ENCODE data around the gene KCNC1. TPM values are rescaled to one million over a fixed set of nuclear protein-coding genes. Genes with fewer than 3 reads are reported as not detected.

Gene KCNC1
- total RNA-seq, 4 donors from 2014 or later = 0.27 to 0.77 TPM; not detected in 2

DNA sequence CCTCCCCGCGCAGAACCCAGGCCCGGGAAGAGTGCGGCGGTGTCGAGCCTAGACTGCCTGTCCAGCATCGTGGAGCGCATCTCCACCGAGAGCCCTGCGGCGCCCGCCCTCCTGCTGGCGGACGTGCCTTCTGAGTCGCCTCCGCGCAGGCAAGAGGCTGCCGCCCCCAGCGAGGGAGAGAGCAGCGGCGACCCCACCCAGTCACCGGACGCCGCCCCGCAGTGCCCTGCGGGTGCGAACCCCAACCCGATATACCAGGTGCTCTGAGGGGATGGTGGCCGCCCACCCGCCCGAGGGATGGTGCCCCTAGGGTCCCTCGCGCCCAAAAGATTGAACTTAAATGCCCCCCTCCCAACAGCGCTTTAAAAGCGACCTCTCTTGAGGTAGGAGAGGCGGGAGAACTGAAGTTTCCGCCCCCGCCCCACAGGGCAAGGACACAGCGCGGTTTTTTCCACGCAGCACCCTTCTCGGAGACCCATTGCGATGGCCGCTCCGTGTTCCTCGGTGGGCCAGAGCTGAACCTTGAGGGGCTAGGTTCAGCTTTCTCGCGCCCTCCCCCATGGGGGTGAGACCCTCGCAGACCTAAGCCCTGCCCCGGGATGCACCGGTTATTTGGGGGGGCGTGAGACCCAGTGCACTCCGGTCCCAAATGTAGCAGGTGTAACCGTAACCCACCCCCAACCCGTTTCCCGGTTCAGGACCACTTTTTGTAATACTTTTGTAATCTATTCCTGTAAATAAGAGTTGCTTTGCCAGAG, 13.2 kb upstream of the KCNC1 start:
- no peak overlapping the region for H3K4me3 ChIP-seq
- H3K9me3 ChIP-seq = no peaks in the 10 kb centered on the region
- H3K36me3 ChIP-seq = no peaks in the 10 kb centered on the region
- peaks cover 0 to 35% (median 9%) of the 10 kb centered on the region in 3 donors for H3K4me1 ChIP-seq
- peaks cover 90% of the 10 kb centered on the region for H3K27me3 ChIP-seq
- no peak for ATAC-seq
- WGBS, 2 donors (ENCODE audit: low coverage in 1 of 2) = 6 to 17% methylated on average over 2 to 10 of the region's 56 CpGs
- no peak overlapping the region for H3K27ac ChIP-seq
- no peak for TF ChIP-seq POLR2A (IDR thresholded peaks at IDR 0.05)
- no peak for TF ChIP-seq POLR2AphosphoS5 (IDR thresholded peaks at IDR 0.05)
- TF ChIP-seq EP300 (IDR thresholded peaks at IDR 0.05) = no peak
- TF ChIP-seq, protein P1, sequence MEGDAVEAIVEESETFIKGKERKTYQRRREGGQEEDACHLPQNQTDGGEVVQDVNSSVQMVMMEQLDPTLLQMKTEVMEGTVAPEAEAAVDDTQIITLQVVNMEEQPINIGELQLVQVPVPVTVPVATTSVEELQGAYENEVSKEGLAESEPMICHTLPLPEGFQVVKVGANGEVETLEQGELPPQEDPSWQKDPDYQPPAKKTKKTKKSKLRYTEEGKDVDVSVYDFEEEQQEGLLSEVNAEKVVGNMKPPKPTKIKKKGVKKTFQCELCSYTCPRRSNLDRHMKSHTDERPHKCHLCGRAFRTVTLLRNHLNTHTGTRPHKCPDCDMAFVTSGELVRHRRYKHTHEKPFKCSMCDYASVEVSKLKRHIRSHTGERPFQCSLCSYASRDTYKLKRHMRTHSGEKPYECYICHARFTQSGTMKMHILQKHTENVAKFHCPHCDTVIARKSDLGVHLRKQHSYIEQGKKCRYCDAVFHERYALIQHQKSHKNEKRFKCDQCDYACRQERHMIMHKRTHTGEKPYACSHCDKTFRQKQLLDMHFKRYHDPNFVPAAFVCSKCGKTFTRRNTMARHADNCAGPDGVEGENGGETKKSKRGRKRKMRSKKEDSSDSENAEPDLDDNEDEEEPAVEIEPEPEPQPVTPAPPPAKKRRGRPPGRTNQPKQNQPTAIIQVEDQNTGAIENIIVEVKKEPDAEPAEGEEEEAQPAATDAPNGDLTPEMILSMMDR (IDR thresholded peaks at IDR 0.05) = no peak

DNA sequence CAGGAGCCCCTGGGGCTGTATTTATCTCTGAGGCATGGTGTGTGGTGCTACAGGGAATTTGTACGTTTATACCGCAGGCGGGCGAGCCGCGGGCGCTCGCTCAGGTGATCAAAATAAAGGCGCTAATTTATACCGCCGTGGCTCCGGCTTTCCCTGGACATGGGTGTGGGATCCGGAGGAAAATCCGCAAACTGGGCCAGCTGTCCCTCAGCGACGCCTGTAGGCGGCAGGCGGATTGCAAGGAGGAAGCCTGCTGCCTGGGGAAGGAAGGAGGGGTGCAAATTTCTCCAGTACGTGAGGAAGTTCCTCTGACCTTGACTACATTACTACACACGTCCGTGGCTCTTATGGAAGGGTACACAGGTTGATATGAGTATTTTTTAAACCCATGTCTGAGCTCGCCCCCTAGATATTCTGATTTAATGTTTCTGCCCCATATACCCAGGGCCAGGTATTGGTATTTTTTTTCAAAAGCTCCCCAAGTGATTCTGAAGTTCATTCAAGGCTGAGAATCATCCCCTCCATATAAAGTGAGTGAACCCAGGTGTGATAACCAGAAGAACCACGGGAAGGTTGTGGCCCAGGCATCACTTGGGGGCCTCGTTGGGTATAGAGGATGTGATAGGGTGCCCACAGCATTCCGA, 12.5 kb upstream of the KCNC1 start:
- WGBS, 2 donors (ENCODE audit: low coverage in 1 of 2) = 11 to 19% methylated on average over 9 to 22 of the region's 25 CpGs
- no peak for ATAC-seq
- TF ChIP-seq EP300 (IDR thresholded peaks at IDR 0.05) (no peak), POLR2A (IDR thresholded peaks at IDR 0.05) (no peak), POLR2AphosphoS5 (IDR thresholded peaks at IDR 0.05) (no peak)
- TF ChIP-seq, protein P1 (IDR thresholded peaks at IDR 0.05) = no peak
- Histone ChIP-seq H3K9me3 (no peaks in the 10 kb centered on the region), H3K36me3 (no peaks in the 10 kb centered on the region), H3K4me3 (no peak overlapping the region), H3K27me3 (peaks cover 84% of the 10 kb centered on the region), H3K27ac (no peak overlapping the region), H3K4me1 (peaks cover 0 to 35% (median 9%) of the 10 kb centered on the region in 3 donors)

DNA sequence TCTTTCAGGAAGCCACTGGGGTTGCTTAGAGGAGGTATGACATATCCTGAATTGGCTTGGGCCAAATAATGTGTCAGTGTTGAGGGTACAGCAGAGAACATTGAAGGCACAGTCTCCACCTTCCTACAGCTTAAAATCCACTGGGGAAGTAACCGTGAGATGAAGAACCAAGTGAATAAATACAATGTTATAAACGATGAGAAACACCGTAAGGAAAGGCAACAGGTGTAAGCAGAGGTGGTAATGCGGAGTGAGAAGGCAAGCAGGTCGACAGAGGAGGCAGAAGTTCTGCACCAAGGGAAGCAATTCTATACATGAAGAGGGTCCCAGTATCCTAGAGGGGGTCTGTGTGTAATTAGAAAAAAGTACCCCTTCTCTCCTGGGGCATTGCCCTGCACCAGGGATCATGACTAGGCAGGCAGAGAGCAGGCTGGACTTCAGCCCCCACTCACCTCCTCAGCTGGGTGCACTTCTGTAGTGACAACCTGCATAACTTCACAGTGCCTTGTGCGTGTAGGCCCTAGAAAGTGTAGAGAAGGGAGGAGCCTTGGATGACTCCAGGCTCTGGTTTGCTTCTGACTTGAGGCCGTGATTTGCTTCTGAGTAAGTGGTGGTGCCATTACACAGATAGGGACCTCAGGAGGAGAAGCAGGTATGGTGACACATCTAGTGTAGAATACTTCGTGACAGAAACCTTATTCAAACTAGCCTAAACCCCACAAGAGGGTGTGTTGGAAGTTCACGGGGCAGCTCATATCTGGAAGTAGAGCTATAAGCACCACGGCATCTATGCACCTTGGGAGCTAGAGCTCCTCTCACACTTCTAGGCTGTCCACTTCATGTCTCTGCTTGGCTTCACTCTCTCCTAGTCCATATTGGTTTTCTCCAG, 10.3 kb upstream of the KCNC1 start:
- Histone ChIP-seq H3K27me3 (peaks cover 68% of the 10 kb centered on the region), H3K9me3 (no peaks in the 10 kb centered on the region), H3K27ac (no peak overlapping the region), H3K36me3 (no peaks in the 10 kb centered on the region), H3K4me1 (peaks cover 0 to 29% (median 9%) of the 10 kb centered on the region in 3 donors), H3K4me3 (no peak overlapping the region)
- no peak for TF ChIP-seq EP300 (IDR thresholded peaks at IDR 0.05)
- TF ChIP-seq POLR2A (IDR thresholded peaks at IDR 0.05) = no peak
- TF ChIP-seq POLR2AphosphoS5 (IDR thresholded peaks at IDR 0.05) = no peak
- TF ChIP-seq, protein P1 (IDR thresholded peaks at IDR 0.05) = no peak
- 63 to 80% methylated on average over 7 to 10 of the region's 10 CpGs for WGBS, 2 donors (ENCODE audit: low coverage in 1 of 2)
- no peak for ATAC-seq

DNA sequence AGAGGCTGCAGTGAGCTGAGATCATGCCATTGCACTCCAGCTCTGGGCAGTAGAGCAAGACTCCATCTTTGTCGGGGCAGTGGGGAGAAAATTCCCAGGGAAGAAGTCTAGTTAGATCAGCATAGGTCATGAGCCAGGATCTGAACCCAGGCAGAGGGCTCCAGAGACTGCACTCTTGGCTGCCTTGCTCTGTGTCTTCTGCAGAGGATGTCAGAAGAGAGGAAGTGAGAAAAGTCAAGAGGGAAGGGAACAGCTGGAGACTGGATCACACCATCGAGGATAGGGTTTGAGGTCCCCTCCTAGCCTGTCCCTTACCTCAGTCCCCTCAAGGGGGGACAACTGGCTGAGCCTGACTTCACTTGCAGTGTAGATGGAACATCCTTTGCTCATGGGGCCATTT, 9.4 kb upstream of the KCNC1 start:
- no peaks in the 10 kb centered on the region for H3K36me3 ChIP-seq
- no peaks in the 10 kb centered on the region for H3K9me3 ChIP-seq
- H3K27me3 ChIP-seq = peaks cover 63% of the 10 kb centered on the region
- 40 to 71% methylated on average over 1 to 2 of the region's 2 CpGs for WGBS, 2 donors (ENCODE audit: low coverage in 1 of 2)
- H3K4me1 ChIP-seq = peaks cover 0 to 20% (median 9%) of the 10 kb centered on the region in 3 donors
- TF ChIP-seq EP300 (IDR thresholded peaks at IDR 0.05) (no peak), POLR2A (IDR thresholded peaks at IDR 0.05) (no peak), POLR2AphosphoS5 (IDR thresholded peaks at IDR 0.05) (no peak)
- TF ChIP-seq, protein P1 (IDR thresholded peaks at IDR 0.05) = no peak
- no peak overlapping the region for H3K27ac ChIP-seq
- no peak for ATAC-seq
- H3K4me3 ChIP-seq = no peak overlapping the region
